CD4-positive, alpha-beta T cell treated with Interleukin-2 at 100 ng/mL for 4 hours (primary cell): ENCODE measurements around the gene NFILZ.
A peak's percentile ranks its signal among the peaks of the same experiment; 100 is the strongest.

Source experiments
- DNase-seq: peaks from one replicate; pipeline ENCODE4 v3.0.0-alpha.2; 2020; ENCODE audit warnings: low spot score

NFILZ gene, protein sequence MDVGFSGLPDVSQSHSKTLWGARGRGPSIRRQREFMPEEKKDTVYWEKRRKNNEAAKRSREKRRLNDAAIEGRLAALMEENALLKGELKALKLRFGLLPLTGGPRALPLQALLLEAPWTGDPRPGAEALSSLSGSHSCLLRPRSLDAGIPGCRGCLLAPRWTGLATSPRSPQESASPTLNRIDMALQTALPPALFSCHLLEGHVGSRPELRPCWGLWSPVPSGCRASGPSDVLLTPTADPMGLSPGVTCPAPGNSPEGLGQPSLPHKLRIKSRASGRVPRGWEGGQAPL

DNA sequence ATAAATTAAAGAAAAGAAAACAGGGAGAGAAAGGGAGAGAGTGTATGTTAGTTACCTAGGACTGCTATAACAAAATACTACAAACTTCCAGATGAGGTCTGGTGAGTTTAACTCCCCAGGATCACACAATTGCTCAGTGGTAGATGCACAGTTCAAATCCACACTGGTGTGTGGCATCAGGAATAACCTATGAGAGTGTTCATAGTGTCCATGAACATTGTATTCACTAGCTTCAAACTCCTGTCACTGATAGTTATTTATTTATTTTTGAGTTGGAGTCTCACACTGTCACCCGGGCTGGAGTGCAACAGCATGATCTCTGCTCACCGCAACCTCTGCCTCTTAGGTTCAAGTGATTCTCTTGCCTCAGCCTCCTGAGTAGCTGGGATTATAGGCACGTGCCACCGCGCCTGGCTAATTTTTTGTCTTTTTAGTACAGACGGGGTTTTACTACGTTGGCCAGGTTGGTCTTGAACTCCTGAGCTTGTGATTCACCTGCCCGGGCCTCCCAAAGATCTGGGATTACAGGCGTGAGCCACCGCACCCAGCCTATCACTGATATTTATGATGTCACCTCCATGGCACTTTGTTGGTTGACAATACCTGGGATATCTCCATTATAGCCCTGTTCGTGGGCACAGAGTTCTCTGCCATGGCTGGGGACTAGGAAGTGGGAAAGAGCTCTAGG, at the start of gene NFILZ:
Gene NFILZ, plus strand, starts transcription at position 638 of the 688 bp plus-strand sequence. CDS start 46,133 bp downstream, outside the sequence.
- no peak for DNase-seq

DNA sequence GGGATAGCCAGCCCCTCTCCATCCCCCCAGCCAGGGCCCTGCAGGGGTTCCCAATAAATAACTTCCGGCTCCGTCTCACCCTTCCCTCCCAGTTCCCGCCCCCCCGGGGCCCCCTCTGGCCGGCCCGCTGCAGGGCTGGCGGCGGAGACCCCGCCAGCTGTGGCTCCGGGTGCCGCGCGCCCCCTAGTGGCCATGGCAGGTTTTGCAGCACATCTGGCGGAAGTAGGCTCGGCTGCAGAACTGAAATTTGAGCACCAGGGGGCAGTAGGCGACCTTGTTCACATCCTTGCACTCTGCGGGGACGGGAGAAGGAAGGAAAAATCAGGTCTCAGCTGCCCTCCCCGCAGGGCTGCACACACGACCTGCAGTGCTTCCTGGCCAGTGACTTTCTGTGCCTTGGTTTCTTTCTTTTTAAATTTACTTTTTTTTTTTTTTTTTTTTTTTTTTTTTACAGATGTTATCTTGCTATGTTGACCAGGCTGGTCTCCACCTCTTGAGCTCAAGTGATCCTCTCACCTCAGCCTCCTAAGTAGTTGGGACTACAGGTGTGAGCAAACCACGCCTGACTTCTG, 49.6 kb upstream of the NFILZ start:
- DNase-seq = peak; percentile 86

DNA sequence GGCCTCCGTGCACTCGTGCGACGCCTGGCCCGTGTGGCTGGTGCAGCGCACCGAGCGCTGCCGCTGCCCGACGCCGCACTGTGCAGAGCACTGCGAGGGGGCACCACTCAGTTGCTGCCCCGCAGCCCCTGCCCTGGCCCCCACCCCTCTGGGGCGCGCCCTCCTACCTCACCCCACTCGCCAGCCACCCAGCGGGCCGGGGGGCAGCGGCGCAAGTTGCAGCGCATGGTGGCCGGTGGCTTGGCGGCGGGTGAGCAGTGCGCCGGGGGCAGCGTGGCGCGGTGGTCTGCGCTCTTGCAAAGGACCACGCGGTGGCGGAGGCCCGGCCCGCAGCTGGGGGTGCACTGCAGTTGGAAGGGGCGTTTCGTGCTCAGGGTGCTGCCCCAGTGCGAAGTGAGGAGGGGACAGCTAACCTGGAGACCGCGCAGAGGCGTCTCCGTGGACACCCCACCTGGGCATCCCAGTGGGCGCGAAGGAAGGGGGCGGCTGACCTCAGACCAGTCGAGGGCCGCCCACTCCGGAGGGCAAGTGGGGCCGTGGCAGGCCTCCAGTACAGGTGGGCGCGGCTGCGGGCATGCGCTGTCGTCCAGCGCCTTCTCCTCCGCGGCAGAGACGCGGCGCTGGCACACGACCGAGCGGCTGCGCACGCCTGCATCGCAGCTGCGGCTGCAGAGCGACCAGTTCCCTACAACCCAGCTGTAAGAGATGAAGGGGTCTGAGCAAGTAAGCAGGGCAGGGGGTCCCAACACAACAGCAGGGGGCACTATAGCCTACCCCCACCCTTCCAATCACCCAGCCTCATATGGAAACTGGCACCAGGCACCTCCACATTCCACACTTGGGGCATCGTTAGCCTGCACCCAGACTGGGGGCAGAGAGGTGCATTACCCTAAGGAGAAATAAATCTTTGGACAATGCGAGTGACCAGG, 45.2 kb upstream of the NFILZ start:
- DNase-seq = no peak

DNA sequence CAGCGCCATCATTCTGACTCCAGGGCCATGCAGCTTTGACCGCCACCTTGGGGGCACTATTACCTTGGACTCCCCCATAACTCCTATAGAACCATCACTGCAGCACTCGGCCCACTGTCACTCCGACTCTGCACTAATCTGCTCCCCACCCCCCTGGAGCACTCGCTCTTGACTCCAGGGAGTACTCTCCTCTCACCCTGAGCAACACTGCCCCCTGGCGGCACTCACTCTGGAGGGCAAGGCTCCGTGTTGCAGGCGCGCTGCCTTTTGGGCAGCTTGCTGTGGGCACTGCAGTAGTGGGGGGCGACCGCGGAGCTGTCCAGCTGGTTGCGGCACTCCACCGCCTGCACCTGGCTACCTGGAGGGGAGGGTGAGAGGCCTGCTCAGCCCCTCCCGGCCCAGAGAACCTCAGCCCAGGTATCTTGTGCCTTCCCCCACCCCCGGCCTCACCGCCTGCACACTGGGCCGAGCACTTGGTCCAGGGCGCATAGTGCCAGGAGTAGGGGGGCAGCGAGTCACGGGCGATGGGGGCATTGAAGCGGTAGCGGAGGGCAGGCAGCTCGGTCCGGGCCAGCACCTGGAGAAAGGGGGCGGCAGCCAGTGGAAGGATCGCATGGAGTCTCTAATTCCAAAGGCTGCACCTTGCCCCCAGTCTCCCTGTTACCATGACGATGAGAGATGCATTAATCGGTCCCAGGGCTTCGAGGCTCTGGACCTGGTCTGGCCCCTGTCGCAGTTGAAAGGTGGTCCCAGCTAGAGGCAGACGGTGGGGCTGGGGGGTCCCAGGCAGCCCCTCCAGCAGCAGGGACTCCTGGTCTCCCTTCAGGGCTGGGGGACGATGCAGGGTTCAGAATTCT, 44.3 kb upstream of the NFILZ start:
- peak; percentile 74 for DNase-seq

DNA sequence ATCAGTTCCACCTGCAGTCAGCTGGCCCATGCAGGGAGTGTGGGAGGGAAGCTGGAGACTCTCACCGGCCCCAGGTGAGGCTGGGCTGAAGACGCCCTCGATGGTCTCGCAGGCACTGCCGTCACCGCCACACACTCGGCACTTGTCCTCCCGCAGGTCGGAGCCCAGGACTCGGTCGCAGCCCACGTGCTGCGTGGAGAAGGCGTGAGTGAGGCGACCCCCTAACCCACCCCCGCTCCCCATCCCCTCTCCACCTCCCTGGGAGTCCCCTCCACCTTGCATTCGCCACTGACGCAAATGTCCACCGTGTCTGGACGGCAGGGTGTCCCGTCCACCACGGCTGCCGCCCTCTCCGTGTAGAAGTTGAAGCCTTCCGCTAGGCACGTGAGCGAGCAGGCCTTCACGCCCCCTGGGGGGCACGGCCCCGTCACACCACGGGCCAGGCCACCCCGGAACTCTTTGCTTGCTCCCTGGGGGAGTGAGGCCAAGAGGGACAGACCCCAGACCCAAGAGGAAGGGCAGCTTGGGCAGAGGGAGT, 41.2 kb upstream of the NFILZ start:
- DNase-seq = no peak

DNA sequence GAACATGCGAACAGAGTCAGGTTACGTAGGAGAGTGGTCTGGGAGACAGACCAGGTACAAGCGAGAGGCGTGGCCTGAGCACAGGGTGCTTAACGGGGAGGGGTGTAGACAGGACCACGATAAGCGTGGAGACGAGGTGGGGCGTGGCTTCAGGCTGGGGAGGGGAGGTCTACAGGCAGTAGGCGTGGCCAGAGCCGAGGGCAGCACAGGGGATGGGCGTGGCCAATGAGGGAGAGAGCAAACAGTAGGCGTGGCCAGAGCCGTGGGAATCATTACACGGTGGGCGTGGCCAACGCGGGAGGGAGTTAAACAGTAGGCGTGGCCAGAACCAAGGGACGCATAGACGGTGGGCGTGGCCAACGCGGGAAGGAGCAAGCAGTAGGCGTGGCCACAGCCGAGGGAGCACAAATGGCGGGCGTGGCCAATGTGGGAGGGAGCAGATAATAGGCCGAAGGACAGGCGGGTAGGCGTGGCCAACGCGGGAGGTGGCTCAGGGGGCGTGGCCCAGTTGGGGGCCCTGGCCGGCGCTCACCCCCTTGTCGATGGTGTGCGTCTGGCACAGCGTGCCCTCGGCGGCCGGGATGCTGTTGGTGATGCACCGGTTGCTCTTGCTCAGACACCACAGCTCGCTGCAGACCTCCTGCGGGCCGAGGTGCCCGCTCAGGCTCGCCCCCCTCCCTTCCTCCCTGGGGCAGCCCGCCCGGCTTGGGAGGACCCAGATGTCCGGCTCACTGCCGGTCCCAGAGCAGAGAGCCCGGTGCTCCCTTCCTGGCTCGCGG, 38.0 kb upstream of the NFILZ start:
- peak; percentile 95 for DNase-seq

DNA sequence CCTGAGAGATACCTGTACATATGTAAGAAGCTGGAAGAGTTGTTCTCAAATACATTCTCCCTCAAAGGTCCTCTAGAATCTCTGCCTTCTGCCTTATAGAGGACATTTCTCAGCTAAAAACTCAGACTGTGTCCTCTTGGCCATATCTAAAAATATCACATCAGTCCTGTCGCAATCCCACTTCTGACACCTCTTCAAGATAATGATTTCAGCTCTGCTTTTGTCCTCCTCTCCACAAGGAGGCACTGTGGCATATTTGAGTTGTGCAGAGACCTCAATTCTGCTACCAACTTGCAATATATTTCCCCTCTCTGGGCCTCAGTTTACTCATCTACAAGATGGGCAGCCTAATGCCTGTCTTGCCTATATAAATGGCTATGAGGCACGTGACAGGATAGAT, 36.5 kb upstream of the NFILZ start:
- DNase-seq = no peak

DNA sequence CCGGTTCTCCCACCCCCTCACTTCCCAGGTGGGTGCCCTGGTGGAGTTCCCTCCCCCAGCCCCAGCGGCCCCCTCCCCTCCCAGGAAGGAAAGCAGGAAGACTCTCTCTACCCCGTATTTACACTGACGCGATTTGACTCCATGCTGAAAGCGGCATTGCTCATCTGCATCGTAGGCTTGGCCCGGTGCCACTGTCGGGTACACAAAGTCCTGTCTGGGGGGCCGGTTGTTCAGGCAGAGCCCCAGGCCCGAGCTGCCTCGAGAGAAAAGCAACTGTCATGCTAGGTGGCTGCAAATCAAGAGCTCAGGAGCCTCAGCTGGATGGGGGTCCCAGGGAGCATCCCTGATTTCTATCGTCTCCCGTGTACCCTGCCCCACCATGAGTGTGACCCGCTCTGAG, 34.8 kb upstream of the NFILZ start:
- DNase-seq = no peak

DNA sequence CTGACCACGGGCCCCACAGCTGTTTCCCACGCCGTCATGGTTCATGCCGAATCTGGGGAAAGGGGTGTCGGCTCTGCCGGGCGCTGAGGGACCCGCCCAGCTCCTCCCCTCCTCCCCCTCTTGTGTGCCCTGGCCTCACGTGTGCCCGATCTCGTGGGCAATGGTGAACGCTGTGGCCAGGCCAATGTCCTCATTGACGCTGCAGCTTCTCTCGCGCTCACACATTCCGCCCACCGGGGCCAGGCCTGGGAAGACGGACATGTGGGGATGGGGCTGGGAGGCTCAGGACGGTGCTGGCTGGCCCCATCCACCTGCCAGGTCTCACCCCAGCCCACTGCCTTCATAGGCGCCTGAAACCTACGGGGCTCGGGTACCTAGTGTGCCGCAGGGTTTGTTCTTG, 34.3 kb upstream of the NFILZ start:
- DNase-seq = no peak

DNA sequence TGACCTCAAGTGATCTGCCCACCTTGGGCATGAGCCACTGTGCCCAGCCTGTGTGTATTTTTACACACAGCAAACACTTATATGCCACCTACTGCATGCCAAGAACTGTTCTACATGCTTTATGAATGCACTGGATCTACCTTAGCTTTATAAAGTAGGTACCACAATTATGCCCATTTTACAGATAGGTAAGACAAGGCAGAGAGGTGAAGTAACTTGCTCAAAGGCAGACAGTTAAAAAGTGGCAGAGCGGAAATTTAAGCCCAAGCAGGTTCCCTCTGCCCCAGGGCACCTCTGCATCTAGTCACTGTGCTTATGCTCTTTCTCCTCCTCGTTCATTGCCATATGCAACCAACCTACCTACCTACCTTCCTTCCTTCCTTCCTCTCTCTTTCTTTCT, 30.4 kb upstream of the NFILZ start:
- DNase-seq = no peak

DNA sequence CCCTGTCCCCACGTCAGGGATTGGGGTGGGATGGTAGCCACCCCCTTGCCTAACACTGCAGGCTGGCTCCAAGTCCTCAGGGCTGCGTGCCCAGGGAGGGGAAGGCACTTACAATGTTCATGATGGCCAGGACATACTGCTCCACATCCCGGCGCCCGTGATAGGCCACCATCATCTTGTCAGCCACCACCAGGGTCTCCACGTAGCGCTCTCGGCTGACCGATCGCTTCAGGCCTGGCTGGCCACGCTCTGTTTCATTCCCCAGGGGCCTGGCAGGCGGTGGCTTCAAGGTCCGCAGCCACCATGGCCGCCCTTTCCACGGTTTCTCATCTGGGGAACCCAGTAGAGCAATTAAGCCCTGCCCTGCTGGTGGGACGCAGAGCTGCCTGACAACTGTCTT, 29.6 kb upstream of the NFILZ start:
- no peak for DNase-seq

DNA sequence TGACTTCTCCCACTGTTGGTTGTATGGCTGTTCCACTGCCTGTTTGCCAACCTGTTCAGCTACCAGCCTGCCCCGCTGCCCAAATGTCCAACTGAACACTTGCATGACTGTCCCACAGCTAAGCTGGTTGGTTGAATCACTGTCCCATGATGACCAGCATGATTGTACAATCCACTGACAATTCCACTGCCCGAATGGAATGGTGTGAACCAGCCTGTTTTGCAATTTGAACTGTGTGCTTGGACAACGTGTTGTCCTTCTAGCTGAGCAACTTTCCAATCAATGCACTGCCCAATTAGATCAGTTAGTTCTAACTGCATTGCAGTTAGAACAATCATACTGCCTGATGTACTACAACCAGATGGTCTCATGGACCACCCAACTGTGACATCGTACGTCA, 28.6 kb upstream of the NFILZ start:
- no peak for DNase-seq

DNA sequence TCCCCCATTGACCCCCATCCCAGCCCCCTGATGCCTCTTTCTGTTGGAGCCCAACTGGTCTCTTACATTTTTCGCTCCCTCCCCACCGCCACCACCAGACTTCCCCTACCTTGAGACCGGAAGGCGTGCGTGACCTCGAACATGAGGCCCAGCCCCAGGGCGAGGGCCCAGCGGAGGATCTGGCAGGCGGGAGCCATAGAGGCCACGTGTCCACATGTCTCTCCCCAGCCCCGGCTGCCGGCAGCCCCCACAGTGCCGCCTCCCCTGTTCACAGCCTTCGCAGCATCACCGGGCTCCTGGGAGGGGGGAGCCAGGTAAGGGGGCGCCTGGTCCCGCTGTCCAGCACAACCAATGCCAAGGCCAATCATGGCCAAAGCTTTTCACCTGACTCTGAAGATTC, 24.9 kb upstream of the NFILZ start:
- DNase-seq = no peak

DNA sequence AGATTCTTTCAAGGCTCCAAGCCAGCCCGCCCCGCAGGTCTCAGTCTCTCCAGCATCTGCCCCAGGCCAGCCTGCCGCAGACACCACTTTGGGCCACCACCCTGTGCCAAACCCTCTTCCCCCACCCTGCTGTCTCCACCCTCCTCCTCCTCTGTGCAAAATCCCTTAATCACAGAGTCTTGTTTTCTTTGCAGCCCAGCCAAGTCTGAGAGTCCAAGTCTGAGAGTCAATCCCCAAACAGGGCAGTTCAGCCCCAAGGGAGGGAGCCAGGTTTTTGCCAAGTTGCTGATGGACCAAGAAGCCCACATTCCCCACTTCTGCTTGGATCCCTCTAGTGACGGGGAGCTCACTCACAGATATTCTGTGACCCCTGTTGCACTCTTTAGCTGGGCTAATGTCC, 23.0 kb upstream of the NFILZ start:
- DNase-seq = no peak

DNA sequence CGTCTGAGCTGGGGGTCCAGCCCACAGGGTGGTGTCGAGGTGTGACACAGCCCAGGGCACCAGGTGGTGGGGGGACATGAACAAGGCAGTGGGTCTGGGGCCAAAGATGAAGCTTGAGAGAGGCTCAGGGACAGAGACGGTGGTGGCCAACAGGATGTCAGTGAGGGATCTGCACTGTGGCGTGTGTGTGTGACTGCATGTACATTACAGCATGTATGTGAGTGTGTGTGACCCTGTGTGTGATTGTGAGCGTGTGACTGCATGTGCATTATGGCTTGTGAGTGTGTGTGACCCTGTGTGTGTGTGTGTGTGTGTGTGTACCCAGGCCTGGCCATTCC, 21.5 kb upstream of the NFILZ start:
- no peak for DNase-seq

DNA sequence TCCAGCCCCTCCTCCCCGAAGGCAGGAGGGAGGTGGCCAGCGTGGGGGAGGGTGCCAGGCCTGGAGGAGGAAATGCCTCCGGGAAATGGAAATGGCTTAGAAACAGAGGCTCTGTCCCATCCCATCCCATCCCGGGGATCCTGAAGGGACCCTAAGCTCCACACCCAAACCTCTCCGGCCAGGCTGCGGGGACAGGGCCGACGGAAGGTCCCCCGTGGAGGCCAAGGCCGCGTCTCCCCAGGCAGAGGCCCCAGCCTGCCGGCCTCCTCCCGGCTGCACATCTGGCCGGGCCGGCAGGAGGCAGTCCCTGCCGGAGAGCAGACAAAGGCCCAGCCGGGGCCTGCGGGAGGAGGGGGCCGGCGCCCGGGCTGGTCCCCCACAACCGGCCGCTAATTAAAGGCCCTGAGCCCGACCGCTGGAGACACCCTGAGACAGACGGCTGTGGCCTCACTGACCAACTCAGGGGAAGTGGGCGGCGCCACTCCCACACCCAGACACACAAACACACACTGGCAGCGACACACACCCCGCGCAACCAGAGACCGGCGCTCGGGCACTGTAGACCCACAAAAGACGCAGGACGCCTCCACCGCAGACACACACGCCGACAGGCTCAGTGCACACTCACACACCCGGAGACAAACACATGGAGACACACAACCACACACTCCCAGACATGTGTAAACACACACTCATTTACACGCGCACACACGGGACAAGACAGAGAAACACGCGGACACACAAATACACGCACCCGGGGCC, 21.0 kb upstream of the NFILZ start:
- peak; percentile 17 for DNase-seq

DNA sequence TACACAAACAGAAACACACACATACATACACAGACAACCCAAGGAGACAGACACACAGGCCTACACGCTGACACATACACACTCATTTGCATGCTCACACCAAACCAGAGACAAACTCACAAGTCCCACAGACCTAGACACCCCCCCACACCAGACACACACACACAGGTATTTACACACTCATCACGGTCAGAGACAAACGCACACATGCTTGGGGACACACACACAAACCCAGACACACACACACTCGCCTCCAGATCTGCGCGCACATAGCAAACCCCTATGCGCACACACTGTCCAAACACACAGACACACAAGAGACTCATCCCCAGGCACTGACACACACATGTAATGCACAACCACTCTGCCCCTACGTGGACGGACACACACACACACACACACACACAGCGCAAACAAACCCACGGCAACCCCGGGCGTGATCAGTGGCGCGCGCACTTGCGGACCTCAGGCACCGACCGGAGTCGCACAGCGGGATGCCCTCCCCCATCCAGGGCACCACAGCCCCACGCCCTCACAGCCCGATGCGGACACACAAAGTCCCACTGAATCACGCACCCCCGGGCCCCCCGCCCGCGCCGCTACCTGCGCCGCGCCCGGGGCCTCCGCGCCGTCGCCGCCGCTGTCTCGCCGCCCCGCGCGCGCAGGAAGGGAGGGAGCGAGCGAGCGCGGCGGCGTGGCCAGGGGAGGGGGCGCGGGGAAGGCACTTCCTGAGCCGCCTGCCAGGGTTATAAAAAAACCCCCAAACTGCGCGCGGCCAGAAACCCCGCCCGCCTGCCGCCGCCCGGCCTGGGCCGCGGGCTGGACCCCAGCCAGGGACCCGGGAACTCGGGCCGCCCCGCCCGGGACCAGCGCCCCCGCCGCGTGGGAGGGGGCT, 20.1 kb upstream of the NFILZ start, which contains the start of gene ADAMTS10:
Gene ADAMTS10, minus strand, starts transcription at position 675 of the 895 bp plus-strand sequence. CDS start 5,005 bp downstream, outside the sequence.
- DNase-seq = peak; percentile 31

DNA sequence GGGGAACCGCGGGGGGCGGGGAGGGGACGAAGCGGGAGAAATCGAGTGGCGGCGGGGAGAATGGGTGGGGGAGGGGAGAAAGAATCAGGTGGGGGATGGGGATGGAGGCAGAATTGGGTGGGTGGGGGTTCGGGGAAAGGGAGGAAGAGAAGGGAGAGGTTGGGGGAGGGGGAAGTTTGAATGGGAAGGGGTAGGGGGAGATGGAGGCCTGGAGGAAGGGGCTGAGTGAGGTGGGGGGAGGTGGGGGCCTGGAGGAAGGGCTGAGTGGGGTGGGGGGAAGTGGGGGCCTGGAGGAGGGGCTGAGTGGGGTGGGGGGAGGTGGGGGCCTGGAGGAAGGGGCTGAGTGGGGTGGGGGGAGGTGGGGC, 19.5 kb upstream of the NFILZ start:
- DNase-seq = no peak
